ENCODE measurements around the gene GDI2.
"Not testable (repeated sequence)": the region's sequence is repeated elsewhere in the genome, so short reads cannot be mapped to it uniquely, and the experiment has no call there.

GDI2 gene

DNA sequence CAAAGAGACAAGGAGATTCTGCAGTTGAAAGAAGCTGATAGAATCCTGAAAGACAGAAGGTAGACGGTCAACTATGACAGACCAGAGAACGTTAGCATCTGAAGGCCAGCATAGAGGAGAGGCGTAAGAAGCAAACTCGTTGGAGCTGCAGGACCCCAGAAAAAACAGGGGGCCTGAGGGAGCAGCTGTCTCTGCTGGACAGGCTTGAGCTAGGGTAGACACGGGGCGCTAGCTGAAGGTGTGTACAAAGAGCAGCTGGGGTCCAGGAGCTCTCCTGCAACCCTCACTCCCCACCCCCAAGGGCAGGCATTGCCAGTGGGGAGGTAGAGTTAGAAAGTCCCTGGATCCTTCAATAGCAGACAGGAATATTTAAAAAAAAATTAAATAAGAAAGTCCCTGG lies 14.6 kb upstream of the GDI2 start:
- DNase-seq (ENCODE audit: low spot score) = no peak

DNA sequence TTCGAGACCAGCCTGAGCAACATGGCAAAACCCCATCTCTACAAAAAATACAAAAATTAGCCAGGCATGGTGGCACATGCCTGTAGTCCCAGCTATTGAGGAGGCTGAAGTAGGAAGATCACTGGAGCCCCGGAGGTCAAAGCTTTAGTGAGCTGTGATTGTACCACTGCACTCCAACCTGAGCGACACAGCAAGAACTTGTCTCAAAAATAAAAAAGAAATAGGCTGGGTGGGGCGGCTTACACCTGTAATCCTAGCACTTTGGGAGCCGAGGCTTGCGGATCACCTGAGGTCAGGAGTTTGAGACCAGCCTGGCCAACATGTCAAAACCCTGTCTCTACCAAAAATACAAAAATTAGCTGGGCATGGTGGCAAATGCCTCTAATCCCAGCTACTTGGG lies 13.3 kb upstream of the GDI2 start:
- DNase-seq (ENCODE audit: low spot score) = not testable (repeated sequence)

DNA sequence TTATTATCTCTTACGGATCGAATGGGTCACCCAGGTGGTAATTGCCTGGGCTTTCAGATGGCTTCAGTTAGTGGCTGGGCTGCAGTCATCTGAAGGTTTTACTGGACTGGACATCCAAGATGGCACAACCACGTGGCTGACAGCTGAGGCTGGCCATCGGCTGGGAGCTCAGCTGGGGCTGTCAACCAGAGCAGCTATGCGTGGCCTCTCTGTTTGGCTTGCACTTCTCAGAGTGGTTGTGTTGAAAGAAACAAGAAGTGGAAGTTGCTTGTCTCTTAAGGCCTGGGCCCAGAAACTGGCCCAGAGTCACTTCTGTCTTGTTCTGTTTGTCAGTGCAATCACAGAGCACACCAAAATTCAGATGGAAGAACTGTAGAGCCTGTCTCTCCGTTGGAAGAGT lies 5.7 kb upstream of the GDI2 start:
- no peak for DNase-seq (ENCODE audit: low spot score)

DNA sequence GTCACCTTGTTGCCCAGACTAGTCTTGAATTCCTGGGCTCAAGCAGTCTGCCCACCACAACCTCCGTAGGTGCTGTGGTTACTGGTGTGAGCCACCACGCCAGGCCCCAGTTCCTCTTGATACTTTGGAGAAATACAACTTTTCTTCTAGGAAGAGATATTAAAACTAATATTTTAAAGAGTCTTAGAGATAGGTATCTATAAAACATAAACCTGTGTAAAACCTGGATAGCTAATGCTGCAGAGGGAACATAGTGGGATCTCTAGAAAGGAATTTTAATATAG lies 4.8 kb upstream of the GDI2 start:
- DNase-seq (ENCODE audit: low spot score) = no peak

DNA sequence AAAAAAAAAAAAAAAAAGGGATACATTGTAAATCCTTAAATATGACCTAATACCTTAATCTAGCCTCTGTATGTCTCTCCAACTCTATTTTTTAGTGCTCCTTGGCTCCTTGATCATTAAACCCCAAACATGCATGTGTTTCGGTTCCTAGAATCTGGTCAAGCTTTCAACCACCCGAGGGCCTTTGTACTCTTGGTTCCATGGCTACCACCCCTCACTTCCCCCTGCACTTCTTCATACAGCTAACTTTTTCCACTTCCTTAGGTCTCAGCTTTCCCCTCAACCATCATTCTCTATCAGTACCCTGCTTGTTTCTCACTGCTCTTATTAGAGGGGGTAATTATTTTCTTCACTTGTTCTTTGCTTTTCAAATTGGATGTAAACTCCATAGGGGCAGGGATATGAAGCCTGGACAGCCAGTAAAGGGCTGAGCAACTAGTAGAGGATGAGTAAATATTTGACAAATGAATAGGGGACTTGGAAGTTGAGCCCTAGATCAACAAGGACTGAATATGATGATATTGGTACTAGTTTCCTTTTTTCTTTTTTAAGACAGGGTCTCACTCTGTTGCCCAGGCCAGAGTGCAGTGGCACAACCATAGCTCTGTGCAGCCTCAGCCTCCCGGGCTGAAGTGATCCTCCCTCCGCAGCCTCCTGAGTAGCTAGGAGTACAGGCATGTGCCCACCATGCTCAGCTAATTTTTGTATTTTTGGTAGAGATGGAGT lies 4.3 kb upstream of the GDI2 start:
- DNase-seq (ENCODE audit: low spot score) = no peak

DNA sequence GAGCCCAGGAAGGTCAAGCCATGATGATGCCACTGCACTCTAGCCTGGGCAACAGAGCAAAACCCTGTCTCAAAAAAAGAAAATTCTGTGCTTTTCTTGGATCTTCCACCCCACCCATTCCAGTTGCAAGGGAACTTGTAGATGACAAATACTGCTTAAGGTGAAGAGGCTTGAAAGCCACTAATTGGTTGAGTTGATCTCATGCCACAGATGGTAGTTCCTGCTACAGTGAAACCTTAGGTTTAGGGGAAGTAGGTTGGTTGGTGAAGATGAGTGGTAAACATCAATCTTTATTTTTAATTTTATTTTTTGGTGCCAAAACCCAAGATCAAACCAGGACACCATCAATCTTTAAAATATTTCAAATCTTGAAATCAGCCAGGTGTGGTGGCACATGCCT lies 2.9 kb upstream of the GDI2 start:
- DNase-seq (ENCODE audit: low spot score) = no peak

DNA sequence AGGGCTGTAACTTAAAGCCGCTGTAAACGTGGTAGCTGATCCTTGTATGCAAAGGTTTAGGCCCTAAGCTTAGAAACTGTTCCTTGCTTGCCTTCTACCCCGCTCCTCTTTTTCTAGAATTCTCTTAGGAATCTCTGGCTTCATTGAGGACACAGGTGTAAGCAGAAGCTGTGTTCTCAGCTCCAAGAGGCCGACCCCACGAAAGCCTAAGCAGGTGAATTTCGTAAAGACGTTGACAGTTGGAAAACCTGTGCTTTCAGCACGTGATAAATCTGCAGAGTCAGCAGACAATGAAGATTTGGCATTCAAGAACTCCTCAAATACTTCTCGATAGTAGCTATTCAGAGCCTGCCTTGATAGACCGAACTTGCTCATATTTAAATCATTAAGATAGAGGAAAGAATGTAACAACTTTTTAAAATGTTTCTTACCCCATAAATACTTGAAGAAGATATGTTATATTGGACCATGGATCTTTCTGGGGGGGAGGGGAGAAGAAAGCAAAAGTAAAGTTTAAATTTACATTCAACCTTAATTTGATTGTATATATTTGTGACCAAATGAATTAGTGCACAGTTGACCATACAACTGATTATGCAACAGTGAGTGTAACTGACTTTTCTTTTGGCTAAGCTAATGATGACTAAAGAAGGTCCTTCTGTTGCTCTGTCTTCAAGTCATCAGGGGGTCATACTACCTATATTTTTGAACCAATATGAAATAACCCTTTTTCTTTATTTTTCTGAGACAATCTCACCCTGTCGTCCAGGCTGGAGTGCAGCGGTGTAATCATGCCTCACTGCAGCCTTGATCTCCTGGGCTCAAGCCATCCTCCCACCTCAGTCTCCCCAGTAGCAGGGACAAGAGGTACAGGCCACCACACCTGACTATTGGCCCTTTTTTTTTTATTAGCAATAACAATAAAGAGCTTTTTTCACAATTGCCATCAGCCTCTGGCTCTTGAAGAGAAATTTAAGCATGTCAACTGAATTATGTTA lies 1.2 kb upstream of the GDI2 start:
- DNase-seq (ENCODE audit: low spot score) = no peak

DNA sequence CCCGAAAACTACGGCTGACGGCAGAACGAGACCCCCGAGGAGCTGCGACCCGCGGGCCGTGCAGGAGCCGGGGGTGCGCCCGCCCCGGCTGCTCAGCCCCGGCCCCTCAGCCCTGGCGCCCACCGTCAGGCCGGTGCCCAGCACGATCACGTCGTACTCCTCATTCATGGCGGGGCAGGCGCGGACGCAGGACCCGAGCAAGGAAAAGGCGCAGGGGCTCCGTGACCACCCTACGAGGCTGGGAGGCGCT lies 218 bp downstream of the GDI2 start:
- no peak for DNase-seq (ENCODE audit: low spot score)

DNA sequence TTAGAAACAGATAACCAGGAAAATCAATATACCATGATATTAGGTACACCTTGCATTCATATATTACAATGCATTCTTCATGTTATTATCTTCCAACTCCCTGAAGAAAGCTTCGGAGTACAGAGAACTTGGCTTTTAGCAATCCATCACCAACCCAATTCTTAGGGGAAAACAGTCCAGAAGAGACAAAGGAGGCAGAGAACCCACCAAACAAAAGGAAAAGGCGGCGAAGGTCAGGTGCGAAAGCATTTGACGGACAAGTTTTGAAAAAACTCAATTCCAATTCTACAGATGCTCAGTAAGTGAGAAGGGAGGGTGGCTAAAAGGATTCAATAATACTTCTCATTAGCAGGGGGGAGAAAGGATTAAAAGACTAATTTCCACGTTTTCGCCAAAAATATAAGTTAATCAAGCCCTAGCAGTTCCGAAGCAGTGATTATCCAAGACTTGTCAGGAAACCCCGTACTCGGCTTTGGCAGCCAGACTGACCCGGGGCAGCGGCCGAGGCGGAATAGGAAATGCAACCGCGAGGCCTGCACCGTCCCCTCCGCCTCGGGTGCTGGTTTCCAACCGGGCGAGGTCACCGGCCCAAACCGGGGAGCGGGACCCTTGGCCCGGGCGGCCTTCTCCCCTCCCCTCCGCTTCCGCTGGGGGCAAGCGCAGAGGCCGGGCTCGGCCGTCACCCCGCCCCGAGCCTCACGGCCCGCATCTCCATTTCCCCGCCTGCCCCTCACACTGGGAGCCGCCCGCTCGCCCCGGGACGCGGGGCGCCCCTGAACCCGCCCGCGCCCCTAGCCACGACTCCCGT lies 747 bp downstream of the GDI2 start:
- DNase-seq (ENCODE audit: low spot score) = no peak

DNA sequence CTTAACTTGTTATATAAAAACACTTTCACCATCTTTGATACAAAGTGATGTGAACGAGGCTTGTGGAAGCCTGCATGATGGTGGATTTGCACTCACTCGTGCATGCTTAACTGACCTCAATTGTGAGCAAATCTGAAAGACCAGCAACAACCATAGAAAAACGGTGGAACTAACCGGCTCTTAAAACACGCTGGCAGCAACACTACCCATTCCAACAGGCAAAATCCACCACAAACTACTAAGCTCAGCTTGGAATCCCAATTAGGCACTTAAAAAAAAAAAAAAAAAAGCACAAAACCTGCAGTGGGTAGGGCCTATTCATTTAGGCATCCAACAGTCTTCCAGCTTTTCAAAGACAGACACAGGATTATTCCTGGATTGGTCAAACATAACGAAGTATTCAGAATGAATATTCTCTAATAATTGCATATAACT lies 1.8 kb downstream of the GDI2 start:
- no peak for DNase-seq (ENCODE audit: low spot score)

DNA sequence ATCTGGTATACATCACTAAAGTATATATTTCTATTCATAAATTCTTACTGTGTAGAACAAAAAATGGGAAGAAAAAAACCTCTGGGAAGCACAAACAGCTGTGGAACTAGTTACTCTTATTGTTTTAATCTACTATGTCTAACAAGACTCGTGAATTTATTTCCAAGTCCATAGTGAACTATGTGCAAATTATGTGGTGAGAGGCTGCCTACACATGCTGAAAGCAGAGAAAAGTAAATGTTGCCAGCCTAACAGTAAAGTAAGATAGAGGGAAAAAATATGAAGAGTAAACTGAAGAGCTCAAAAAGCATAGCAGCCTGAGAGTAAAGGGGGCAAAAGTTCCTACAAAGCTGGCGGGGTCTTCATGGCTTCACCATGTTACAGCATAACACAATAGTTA lies 3.0 kb downstream of the GDI2 start:
- no peak for DNase-seq (ENCODE audit: low spot score)

DNA sequence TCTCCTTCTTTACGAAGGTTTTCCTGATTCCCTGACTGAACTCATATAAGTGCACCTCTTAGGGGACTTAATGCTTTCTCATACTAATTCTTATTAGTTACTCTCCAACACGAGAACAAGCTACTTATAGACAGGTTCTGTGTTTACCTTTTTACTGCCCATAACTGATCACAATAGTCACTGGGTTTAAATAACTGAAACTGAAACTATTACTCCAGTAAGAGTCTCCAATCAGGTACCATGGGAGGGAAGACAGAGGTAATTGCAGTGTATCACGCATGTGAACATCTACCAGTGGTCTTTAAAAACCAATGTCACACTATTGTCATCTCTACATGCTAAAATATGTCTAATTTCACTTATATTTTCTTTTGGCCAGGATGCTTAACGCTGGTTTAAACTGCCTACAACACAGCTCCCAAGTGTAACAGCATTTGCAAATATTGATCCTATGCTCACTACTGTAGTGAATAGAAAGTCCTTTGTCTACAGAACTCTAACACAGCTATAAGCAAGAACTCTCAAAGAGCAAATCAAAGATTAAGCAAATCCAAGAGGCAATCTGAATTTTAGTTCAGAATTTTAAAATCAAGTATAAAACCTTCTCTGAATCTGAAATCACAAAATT lies 3.6 kb downstream of the GDI2 start:
- no peak for DNase-seq (ENCODE audit: low spot score)

DNA sequence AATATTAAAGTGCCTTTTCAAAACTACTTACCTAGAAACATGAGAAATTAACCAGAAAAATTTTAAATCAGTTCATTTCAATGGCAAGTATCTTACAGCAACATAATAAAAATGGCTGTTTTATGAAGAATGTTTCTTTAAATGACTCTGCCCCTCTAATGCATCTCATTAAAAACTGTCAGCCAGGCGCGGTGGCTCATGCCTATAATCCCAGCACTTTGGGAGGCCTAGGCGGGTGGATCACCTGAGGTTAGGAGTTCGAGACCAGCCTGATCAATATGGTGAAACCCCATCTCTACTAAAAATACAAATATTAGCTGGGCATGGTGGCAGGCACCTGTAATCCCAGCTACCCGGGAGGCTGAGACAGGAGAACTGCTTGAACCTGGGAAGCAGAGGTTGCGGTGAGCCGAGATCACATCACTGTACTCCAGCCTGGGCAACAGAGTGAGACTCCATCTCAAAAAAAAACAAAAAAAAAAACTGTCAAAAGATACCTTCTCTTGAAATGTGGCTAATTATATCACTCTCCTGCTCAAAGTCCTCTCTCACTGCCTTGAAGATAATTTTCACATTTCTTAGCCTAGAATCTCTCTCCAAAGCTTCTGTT lies 4.3 kb downstream of the GDI2 start:
- not testable (repeated sequence) for DNase-seq (ENCODE audit: low spot score)

DNA sequence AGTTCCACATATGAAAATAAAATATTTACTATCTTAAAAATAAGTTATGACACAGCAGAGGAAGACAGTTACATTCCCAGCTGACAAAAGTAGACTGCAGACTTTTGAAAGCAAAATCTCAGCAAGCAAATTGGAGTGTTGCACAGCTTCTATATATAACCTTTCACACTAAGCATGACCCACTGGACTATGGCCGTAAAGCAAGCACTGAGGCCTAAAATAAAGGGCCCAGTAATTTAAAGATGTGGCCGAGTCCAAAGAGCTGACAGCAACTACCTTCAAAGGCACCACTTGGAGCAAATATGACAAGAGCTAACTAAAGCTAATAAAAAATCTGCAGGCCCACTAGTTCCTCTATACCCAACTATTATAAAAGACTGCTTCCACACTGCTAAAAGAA lies 6.5 kb downstream of the GDI2 start:
- DNase-seq (ENCODE audit: low spot score) = no peak

DNA sequence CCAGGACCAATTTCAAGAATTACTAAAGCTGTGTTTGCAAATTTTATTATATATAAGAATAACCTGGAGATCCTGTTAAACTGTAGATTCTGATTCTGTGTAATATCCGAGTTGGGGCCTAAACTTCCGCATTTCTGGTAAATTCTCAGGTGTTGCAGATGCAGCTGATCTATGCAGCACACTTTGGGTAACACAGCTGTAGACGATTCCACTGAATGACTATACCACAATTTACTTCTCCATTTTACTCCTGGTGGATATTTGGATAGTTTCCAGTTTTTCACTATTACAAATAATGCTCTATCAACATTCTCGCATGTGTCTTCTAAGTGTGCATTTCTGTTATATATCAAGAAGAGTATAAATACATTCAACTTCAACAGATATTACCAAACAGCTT lies 7.5 kb downstream of the GDI2 start:
- no peak for DNase-seq (ENCODE audit: low spot score)

DNA sequence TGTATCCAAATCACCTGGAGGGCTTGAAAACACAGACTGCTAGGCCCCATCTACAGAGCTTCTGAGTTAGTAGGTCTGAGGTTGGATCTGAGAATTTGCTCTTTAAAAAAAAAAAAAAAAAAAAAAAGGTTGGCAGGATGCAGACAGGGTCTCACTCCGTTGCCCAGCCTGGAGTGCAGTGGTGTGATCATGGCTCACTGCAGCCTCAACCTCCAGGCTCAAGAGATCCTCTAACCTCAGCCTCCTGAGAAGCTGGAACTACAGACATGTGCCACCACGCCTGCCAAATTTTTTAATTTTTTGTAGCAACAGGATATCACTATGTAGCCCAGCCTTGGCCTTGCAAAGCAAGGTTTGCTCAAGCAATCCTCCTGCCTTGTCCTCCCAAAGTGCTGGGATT lies 8.0 kb downstream of the GDI2 start:
- no peak for DNase-seq (ENCODE audit: low spot score)

DNA sequence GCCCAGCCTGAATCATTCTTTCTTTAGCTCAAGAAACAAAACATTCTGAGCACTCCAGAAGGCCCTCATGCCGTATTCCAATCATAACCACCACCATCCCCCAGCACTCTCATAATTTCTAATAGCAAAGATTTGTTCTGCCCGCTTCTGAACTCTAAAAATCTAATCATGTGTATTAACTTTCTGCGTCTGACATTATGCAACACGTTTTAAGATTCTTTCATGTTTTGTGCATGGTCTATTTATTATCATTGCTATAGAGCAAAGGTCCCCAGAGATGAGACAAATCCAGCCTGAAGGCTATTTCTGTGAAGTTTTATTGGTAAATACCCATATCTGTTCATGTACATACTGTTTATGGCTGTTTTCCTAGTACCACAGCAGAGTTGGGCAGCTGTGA lies 8.8 kb downstream of the GDI2 start:
- no peak for DNase-seq (ENCODE audit: low spot score)

DNA sequence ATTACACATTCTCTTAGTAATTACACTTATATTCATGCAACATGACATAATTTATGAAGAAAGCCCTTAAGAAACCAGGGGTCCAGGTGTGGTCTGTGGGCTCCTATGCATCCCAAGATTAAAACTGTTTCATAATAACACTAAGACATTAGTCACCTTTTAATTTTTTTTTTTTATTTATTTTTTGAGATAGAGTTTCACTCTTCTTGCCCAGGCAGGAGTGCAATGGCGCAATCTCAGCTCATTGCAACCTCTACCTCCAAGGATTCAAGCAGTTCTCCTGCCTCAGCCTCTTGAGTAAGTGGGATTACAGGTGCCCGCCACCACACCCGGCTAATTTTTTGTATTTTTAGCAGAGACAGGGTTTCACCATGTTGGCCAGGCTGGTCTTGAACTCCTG lies 12.5 kb downstream of the GDI2 start:
- no peak for DNase-seq (ENCODE audit: low spot score)

DNA sequence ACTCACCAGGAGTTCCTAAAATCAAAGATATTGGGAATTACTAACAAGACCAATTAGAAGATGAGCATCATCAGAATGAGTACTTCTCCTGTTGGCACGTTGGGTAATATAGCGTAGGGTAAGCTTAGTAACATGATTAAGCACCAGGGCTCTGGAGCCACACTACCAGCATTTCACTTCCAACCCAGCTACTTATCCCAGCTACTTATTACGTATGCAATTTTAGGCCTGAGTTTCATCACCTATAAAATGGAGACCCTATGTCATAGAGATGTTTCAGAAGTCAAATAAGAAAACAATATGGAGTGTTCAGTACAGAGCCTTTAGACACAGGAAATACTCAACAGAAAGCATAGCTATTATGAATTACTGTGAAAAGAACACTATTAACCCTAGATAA lies 19.0 kb downstream of the GDI2 start:
- DNase-seq (ENCODE audit: low spot score) = no peak

DNA sequence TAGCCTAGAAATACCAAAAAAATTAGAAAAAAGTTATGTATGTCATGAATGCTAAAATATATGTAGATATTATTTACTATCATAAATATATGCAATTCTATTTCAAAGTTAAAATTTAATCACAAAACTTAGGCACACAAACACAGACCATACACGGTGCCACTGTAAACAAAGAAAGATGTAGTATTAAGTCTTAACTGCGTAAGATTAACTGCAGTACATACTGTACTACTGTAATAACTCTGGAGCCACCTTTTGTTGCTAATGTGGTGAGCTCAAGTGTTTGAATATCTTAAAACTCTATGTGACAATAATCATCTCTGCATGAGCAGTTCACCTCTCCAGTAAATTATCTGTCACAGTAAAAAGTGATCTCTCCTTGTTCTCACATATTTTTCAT lies 23.6 kb downstream of the GDI2 start:
- no peak for DNase-seq (ENCODE audit: low spot score)

DNA sequence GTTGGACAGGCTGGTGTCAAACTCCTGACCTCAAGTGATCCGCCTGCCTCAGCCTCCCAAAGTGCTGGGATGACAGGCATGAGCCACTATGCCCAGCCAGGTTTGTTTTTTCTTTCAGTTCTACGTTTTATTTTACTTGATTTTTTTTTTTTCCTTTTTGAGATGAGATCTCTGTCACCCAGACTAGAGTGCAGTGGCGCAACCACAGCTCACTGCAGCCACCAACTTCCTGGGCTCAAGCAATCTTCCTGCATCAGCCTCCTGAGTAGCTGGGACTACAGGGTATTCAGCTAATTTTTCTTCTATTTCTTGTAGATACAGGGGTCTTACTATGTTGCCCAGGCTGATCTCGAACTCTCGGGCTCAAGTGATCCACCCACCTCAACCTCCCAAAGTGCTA lies 24.3 kb downstream of the GDI2 start:
- no peak for DNase-seq (ENCODE audit: low spot score)

DNA sequence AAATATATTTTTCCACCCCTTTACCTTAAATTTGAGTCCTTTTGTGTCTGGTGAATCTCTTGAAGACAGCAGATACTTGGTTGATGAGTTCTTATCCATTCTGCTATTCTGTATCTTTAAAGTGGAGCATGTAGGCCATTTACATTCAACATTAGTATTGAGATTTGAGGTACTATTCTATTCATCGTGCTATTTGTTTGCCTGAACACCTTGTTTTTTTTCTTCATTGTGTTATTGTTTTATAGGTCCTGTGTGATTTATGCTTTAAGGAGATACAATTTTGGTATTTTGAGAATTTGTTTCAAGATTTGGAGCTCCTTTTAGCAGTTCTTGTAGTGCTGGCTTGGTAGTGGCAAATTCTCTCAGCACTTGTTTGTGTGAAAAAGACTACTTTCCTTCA lies 29.9 kb downstream of the GDI2 start:
- DNase-seq (ENCODE audit: low spot score) = no peak

Data from HuH-7.5 (cell line).